ENCODE measurements around the gene CCDC167. TPM values are rescaled to one million over a fixed set of nuclear protein-coding genes. Genes with fewer than 3 reads are reported as not detected.
A peak's percentile ranks its signal among the peaks of the same experiment; 100 is the strongest.

The CCDC167 gene
- total RNA-seq, 8 experiments from 2014 or later: 28.1 to 119 (median 89.7) TPM

- H3K4me3 ChIP-seq: no peak overlapping the region
- H3K27ac ChIP-seq: peak overlapping the region in 1 of 2 donors; percentile 52
- peak in 2 of 8 experiments; percentile 6 to 7 for ATAC-seq (replicated peaks in 6 of 8)
- in situ Hi-C loops (cut with MboI; ENCODE audit: low pct_unique_long_range_greater_than_20kb in 2 of 9, low sequenced_read_pairs in 9 of 9, unreplicated experiment in 9 of 9): loop anchor here in 4 of 9 experiments (25.0 kb wide), 1 partner anchor 197 kb away; the partner anchor contains the start of gene MDGA1 (in 4 of the 4)
- peaks cover 55 to 64% of the 10 kb centered on the region in 2 donors for H3K4me1 ChIP-seq (replicated peaks in 1 of 2)
- 72 to 100% (median 89%) methylated on average over 1 to 3 of the region's 9 CpGs; no CpG with 5 or more reads in 5 of the 10 experiments for WGBS, 10 experiments
Observed at GRCh38 chr6:37490536-37491170, 9.0 kb downstream of the CCDC167 start.

GRCh38 chr6:37489697-37490336, 9.9 kb downstream of the CCDC167 start:
- ATAC-seq (replicated peaks in 6 of 8): peak in 7 of 8 experiments; percentile 13 to 59 (median 46)
- peaks cover 62 to 70% of the 10 kb centered on the region in 2 donors for H3K4me1 ChIP-seq (replicated peaks in 1 of 2)
- H3K27ac ChIP-seq: peak overlapping the region in 1 of 2 donors; percentile 4
- H3K4me3 ChIP-seq: no peak overlapping the region
- in situ Hi-C loops (cut with MboI; ENCODE audit: low pct_unique_long_range_greater_than_20kb in 2 of 9, low sequenced_read_pairs in 9 of 9, unreplicated experiment in 9 of 9): loop anchor here in 4 of 9 experiments (25.0 kb wide), 1 partner anchor 197 kb away; the partner anchor contains the start of gene MDGA1 (in 4 of the 4)
- 41 to 100% (median 84%) methylated on average over 1 to 7 of the region's 10 CpGs; no CpG with 5 or more reads in 2 of the 10 experiments for WGBS, 10 experiments

GRCh38 chr6:37488476-37488875, 11.2 kb downstream of the CCDC167 start:
- no peak for ATAC-seq (replicated peaks in 6 of 8)
- peaks cover 72 to 74% of the 10 kb centered on the region in 2 donors for H3K4me1 ChIP-seq (replicated peaks in 1 of 2)
- in situ Hi-C loops (cut with MboI; ENCODE audit: low pct_unique_long_range_greater_than_20kb in 2 of 9, low sequenced_read_pairs in 9 of 9, unreplicated experiment in 9 of 9): loop anchor here in 4 of 9 experiments (25.0 kb wide), 1 partner anchor 199 kb away; the partner anchor contains the start of gene MDGA1 (in 4 of the 4)
- 17 to 100% (median 92%) methylated on average over 1 of the region's 1 CpG; no CpG with 5 or more reads in 5 of the 10 experiments for WGBS, 10 experiments
- no peak overlapping the region for H3K4me3 ChIP-seq
- no peak overlapping the region for H3K27ac ChIP-seq

- in situ Hi-C loops (cut with MboI; ENCODE audit: low pct_unique_long_range_greater_than_20kb in 2 of 9, low sequenced_read_pairs in 9 of 9, unreplicated experiment in 9 of 9): loop anchor here in 4 of 9 experiments (25.0 kb wide), 1 partner anchor 200 kb away; the partner anchor contains the start of gene MDGA1 (in 4 of the 4)
- WGBS, 10 experiments: 20 to 96% (median 47%) methylated on average over 2 to 8 of the region's 9 CpGs; no CpG with 5 or more reads in 1 of the 10 experiments
- H3K4me3 ChIP-seq: no peak overlapping the region
- peak in 1 of 8 experiments; percentile 2 for ATAC-seq (replicated peaks in 6 of 8)
- H3K4me1 ChIP-seq (replicated peaks in 1 of 2): peaks cover 72 to 74% of the 10 kb centered on the region in 2 donors
- H3K27ac ChIP-seq: peak overlapping the region in 1 of 2 donors; percentile 28
Observed at GRCh38 chr6:37487591-37488380, 11.9 kb downstream of the CCDC167 start.

GRCh38 chr6:37486121-37486839, 13.4 kb downstream of the CCDC167 start:
- no peak overlapping the region for H3K4me3 ChIP-seq
- in situ Hi-C loops (cut with MboI; ENCODE audit: low pct_unique_long_range_greater_than_20kb in 2 of 9, low sequenced_read_pairs in 9 of 9, unreplicated experiment in 9 of 9): loop anchor here in 4 of 9 experiments (25.0 kb wide), 1 partner anchor 201 kb away; the partner anchor contains the start of gene MDGA1 (in 4 of the 4)
- no peak for ATAC-seq (replicated peaks in 6 of 8)
- H3K4me1 ChIP-seq (replicated peaks in 1 of 2): peaks cover 69 to 73% of the 10 kb centered on the region in 2 donors
- 80 to 100% (median 87%) methylated on average over 1 to 3 of the region's 8 CpGs; no CpG with 5 or more reads in 4 of the 10 experiments for WGBS, 10 experiments
- H3K27ac ChIP-seq: no peak overlapping the region

- 70 to 100% (median 82%) methylated on average over 1 to 5 of the region's 10 CpGs; no CpG with 5 or more reads in 6 of the 10 experiments for WGBS, 10 experiments
- no peak overlapping the region for H3K4me3 ChIP-seq
- peak overlapping the region in 1 of 2 donors; percentile 24 for H3K27ac ChIP-seq
- peaks cover 69 to 73% of the 10 kb centered on the region in 2 donors for H3K4me1 ChIP-seq (replicated peaks in 1 of 2)
- peak in 2 of 8 experiments; percentile 31 to 41 for ATAC-seq (replicated peaks in 6 of 8)
- in situ Hi-C loops (cut with MboI; ENCODE audit: low pct_unique_long_range_greater_than_20kb in 2 of 9, low sequenced_read_pairs in 9 of 9, unreplicated experiment in 9 of 9): loop anchor here in 4 of 9 experiments (25.0 kb wide), 1 partner anchor 202 kb away; the partner anchor contains the start of gene MDGA1 (in 4 of the 4)
Observed at GRCh38 chr6:37485291-37485702, 14.4 kb downstream of the CCDC167 start.

- no peak for ATAC-seq (replicated peaks in 6 of 8)
- Histone ChIP-seq H3K27ac (peak overlapping the region; percentile 24 to 26), H3K4me1 (replicated peaks in 1 of 2) (peaks cover 69 to 73% of the 10 kb centered on the region in 2 donors), H3K4me3 (no peak overlapping the region)
- WGBS, 10 experiments: 0 to 100% (median 100%) methylated on average over 1 to 2 of the region's 7 CpGs; no CpG with 5 or more reads in 5 of the 10 experiments
- in situ Hi-C loops (cut with MboI; ENCODE audit: low pct_unique_long_range_greater_than_20kb in 2 of 9, low sequenced_read_pairs in 9 of 9, unreplicated experiment in 9 of 9): loop anchor here in 4 of 9 experiments (25.0 kb wide), 1 partner anchor 203 kb away; the partner anchor contains the start of gene MDGA1 (in 4 of the 4)
Observed at GRCh38 chr6:37484786-37485170, 14.9 kb downstream of the CCDC167 start.

GRCh38 chr6:37483917-37484785, 15.5 kb downstream of the CCDC167 start:
- in situ Hi-C loops (cut with MboI; ENCODE audit: low pct_unique_long_range_greater_than_20kb in 2 of 9, low sequenced_read_pairs in 9 of 9, unreplicated experiment in 9 of 9): loop anchor here in 4 of 9 experiments (25.0 kb wide), 1 partner anchor 203 kb away; the partner anchor contains the start of gene MDGA1 (in 4 of the 4)
- peak; percentile 32 to 91 (median 41) for ATAC-seq (replicated peaks in 6 of 8)

GRCh38 chr6:37483252-37483901, 16.3 kb downstream of the CCDC167 start:
- no peak for ATAC-seq (replicated peaks in 6 of 8)
- 60 to 100% (median 82%) methylated on average over 1 to 6 of the region's 11 CpGs; no CpG with 5 or more reads in 2 of the 10 experiments for WGBS, 10 experiments
- Histone ChIP-seq H3K4me1 (replicated peaks in 1 of 2) (peaks cover 68 to 80% of the 10 kb centered on the region in 2 donors), H3K27ac (peak overlapping the region; percentile 73 to 80), H3K4me3 (no peak overlapping the region)
- in situ Hi-C loops (cut with MboI; ENCODE audit: low pct_unique_long_range_greater_than_20kb in 2 of 9, low sequenced_read_pairs in 9 of 9, unreplicated experiment in 9 of 9): loop anchor here in 4 of 9 experiments (25.0 kb wide), 1 partner anchor 204 kb away; the partner anchor contains the start of gene MDGA1 (in 4 of the 4)

More at GRCh38 chr6:37483917-37484785, 15.5 kb downstream of the CCDC167 start:
- H3K4me3 ChIP-seq: no peak overlapping the region
- H3K4me1 ChIP-seq (replicated peaks in 1 of 2): peaks cover 69 to 74% of the 10 kb centered on the region in 2 donors
- WGBS, 10 experiments: 20 to 80% (median 60%) methylated on average over 1 to 3 of the region's 20 CpGs; no CpG with 5 or more reads in 5 of the 10 experiments
- H3K27ac ChIP-seq: peak overlapping the region; percentile 61 to 80

- peak in 4 of 8 experiments; percentile 0 to 9 (median 3) for ATAC-seq (replicated peaks in 6 of 8)
- H3K4me1 ChIP-seq (replicated peaks in 1 of 2): peaks cover 66 to 80% of the 10 kb centered on the region in 2 donors
Observed at GRCh38 chr6:37482606-37483251, 17.0 kb downstream of the CCDC167 start.

More at GRCh38 chr6:37482606-37483251, 17.0 kb downstream of the CCDC167 start:
- no peak overlapping the region for H3K4me3 ChIP-seq
- in situ Hi-C loops (cut with MboI; ENCODE audit: low pct_unique_long_range_greater_than_20kb in 2 of 9, low sequenced_read_pairs in 9 of 9, unreplicated experiment in 9 of 9): loop anchor here in 4 of 9 experiments (25.0 kb wide), 1 partner anchor 205 kb away; the partner anchor contains the start of gene MDGA1 (in 4 of the 4)
- H3K27ac ChIP-seq: peak overlapping the region; percentile 73 to 80
- WGBS, 10 experiments: 40 to 100% (median 60%) methylated on average over 1 to 5 of the region's 10 CpGs; no CpG with 5 or more reads in 2 of the 10 experiments

Measured in motor neuron (in vitro differentiated cells).